GM19238 (cell line): ENCODE results near the gene NCAPH2.

Experiments
- DNase-seq: peaks from one replicate; pipeline ENCODE4 v3.0.0; 2011; ENCODE audit warnings: low spot score; ENCODE audit not compliant: insufficient read length

NCAPH2 gene

DNA sequence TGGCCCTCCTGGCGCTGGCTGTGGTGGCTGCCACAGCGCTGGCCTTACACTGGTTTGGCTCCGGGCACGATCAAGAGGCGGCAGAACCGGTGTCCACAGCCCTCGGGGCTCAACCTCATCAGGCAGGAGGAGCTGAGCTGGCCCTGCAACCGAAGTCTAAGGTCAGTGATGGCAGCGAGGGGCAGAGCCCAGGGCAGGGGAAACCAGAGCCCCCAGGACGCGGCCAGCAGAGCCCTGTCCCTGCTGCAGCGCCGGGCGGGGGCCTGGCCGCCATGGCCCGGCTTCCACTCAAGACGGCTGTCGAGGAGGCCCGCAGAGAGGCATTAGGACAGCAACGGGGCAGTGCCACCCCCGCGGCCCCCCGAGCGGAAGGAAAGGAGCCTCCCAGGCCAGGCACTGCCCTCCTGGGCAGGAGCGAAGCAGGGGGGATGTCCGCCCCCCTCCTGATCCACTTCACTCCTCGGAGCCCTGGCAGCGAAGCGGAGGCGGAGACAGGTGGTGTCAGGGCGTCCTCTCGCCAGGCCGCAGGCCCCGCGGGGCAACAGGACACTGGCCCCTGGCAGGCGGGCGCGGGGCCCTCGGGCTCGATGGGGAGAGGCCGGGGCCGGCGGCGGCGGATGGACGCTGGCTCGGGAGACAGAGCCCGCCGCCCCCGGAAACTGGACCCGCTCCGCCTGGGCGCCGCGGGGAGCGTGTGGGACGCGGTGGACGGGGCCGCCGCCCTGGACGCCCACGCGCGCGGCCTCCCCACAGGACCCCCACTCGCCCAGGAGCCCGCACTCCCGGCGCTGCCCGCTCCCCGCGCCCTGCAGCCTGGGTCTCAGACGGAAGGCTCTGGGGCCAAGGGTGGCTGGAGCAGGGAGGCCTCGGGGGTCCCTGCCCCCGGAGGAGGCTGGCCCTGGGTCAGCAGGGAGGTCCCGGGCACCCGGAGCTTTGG lies 38.6 kb downstream of the NCAPH2 start:
- no peak for DNase-seq

DNA sequence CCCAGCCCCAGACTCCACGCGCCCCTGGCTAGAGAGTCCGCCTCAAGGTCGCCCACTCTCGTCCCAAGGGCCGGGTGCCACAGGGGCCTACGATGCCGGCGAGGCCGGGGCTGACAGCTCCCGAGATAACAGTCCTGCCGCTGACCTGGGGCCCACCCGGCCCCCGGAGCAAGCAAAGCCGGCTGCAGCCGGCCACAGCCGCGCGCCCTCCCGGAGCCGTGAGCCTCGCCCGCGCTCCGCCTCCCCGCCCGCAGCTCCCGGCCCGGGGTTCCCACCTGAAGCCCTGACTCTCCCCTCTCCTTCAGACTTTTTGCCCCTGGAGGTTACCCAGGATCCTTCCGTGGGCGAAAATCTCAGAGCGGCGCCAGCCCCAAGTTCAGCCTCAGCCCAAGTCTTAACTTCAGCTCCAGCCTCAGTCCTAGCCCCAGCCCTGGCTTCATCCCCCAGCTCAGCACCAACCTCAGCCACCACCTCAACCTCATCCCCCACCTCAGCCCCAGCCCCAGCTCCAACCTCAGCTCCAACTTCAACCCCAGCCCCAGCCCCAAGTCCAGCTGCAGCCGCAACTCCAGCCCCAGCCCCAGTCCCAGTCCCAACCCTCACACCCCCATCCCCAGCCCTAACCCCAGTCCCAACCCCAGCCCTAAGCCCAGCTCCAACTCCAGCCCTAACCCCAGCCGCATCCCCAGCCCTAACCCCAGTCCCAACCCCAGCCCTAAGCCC lies 39.4 kb downstream of the NCAPH2 start:
- no peak for DNase-seq

DNA sequence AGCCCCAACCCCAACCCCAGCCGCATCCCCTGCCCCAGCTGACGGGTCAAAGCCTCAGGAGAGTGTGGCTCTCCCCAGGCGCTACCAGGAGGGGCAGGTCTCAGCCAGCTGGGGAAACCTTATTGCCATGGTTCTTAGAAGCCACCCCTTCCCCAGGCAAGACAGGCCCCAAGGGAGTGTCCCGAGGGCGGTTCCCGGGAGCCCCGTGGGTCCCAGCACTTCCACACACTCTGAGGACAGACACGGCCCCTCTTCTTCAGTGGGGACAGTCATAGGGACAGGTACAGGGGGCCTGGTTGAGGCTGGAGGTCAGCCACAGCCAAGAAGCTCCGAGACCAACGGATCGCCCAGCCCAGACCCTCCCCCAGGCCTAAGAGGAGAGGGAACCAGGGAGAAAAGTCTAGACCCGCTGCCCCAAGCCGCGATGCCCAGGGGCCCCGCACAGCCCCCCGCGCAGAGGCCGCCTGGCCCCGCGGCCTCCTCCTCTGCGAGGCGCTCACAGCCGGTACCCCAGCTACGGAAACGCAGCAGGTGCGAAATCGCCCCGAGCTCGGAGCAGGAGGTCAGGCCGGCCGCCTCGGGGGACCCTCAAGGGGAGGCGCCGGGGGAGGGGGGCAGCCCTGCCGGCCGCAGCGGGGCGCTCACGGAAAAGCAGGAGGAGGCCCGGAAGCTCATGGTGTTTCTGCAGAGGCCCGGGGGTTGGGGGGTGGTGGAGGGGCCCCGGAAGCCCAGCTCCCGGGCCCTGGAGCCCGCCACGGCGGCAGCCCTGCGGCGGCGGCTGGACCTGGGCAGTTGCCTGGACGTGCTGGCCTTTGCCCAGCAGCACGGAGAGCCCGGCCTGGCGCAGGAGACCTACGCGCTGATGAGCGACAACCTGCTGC lies 40.3 kb downstream of the NCAPH2 start:
- DNase-seq: peak; percentile 83

DNA sequence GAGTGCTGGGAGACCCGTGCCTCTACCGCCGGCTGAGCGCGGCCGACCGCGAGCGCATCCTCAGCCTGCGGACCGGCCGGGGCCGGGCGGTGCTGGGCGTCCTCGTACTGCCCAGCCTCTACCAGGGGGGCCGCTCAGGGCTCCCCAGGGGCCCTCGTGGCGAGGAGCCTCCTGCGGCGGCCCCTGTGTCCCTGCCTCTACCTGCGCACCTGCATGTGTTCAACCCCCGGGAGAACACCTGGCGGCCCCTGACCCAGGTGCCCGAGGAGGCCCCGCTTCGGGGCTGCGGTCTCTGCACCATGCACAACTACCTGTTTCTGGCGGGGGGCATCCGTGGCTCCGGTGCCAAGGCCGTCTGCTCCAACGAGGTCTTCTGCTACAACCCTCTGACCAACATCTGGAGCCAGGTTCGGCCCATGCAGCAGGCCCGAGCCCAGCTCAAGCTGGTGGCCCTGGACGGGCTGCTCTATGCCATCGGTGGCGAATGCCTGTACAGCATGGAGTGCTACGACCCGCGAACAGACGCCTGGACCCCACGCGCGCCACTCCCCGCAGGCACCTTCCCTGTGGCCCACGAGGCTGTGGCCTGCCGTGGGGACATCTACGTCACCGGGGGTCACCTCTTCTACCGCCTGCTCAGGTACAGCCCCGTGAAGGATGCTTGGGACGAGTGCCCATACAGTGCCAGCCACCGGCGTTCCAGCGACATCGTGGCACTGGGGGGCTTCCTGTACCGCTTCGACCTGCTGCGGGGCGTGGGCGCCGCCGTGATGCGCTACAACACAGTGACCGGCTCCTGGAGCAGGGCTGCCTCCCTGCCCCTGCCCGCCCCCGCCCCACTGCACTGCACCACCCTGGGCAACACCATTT lies 41.1 kb downstream of the NCAPH2 start:
- DNase-seq: peak; percentile 23

DNA sequence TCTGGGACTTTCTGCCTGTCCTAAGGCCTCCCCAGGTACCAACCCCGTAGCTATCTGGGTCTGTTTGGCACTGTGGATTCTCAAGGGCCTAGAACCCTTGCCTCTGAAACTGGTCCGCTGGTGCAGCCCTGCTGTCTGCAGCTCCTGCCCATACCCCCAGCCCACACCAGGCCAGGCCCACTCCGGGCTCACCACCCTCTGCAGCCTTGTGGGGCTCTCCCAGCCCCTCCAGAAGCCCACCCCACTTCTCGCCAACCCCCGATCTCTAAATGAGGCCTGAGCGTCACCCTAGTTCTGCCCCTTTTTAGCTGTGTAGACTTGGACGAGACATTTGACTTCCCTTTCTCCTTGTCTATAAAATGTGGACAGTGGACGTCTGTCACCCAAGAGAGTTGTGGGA lies 42.4 kb downstream of the NCAPH2 start:
- DNase-seq: no peak

DNA sequence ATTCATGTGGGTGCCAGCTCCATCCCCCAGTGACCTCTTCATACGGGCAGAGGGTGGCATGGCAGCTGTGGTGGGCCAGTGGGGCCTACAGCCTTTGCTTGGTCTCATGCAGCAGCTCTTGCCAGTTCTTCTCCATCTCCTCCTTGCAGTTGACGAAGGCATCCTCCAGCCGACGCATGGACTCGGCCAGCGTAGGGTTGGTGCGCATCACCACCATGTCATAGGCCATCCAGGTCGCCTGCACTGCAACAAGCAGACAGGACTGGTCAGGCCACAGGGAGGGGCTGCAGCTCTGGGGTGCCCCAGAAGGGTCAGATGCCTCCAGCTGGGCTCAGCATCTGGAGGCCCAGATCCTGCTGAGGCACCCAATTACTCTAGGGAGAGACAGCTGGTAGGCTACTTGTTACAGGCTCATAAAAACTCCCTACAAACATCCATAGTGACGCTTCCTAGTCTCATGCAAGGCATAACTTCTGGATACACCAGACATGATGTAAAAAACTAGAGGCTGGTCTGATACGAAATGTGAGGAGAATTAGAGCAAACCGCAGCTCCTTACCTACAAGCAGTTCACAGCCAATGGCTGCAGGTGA lies 43.2 kb downstream of the NCAPH2 start:
- no peak for DNase-seq

DNA sequence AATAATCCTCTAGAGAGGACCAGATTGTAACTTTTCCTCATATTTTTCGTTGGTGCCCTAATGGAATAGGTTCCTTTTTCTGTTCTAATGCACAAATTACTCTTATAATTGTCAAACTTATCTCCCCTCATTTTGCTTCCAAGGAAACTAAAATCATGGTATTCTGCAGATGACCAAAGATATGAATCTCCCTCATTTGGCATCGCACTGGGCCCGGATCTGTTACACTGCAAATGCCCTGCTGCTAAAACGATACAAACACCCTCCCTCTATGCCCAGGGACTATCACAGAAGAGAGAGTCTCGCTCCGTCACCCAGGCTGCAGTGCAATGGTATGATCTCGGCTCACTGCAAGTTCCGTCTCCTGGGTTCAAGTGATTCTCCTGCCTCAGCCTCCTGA lies 45.3 kb downstream of the NCAPH2 start:
- no peak for DNase-seq

DNA sequence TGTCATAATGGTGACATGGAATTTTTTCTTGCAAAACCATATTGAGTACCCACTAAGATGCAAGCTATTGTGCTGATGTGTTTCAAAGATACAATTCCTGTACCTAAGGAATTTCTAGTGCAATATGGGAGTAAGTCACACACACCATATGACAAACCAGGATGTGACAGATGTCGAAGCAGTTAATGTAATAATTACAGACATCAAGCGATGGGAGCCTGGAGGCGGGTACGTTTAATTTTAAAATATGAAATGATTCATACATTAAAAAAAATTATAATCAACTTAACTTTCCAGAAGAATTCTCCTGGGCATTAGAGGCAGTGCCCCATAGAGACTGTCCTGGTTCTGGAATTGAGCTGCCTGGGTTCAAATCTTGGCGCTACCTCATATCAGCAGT lies 48.7 kb downstream of the NCAPH2 start:
- no peak for DNase-seq

DNA sequence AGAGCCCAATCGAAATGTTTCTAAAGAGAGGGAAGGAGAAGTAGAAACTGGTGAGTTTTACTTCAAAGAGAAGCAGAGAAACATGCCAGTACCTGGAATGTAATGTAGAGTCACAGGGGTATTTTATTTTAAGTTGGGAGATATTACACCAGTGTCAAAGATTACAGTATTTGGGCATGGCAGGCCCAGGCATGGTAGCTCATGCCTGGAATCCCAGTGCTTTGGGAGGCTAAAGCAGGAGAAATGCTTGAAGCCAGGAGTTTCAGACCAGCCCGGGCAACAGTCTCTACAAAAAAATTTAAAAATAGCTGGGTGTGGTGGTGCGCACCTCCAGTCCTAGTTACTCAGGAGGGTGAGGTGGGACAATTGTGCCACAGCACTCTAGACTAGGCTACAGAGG lies 52.0 kb downstream of the NCAPH2 start:
- no peak for DNase-seq

DNA sequence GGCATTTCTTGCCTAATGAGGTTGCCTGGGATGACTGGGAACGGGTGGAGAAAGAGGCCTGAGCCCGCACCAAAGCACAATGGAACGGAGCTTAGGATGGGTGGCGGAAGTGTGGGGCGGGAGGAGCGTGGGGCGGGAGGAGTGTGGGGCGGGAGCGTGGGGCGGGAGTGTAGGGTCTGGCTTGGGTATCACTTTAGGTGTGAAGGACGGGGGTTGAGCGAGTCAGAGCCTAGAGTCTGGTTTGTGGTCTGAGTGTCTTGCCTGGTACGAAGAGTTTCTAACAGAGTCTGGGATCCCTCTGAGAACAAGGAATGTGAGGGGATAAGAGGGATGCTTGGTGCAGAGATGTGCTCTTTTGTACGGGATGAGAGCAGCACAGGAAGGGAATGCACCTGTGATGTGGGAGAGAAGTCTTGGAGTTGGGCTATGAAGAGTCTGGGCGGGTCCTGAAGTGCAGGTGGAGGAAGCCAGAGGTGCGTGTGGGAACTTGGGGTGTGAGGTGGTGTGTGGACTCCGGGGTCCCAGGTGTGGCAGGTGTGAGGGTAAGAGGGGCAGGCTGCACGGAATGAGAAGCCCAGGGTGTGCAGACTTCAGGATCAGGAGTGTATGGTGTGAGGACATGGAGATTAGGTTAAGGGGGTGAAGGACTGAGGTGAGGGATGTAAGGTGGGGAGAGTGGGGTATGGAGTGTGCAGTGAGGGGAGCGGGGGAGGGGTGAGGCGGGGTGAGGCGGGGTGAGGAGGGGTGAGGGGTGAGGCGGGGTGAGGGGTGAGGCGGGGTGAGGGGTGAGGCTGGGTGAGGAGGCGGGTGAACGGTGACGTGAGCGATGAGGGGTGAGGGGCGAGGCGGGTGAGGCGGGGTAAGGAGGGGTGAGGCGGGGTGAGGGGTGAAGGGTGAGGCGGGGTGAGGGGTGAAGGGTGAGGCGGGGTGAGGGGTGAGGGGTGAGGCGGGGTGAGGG lies 53.7 kb downstream of the NCAPH2 start:
- DNase-seq: no peak

DNA sequence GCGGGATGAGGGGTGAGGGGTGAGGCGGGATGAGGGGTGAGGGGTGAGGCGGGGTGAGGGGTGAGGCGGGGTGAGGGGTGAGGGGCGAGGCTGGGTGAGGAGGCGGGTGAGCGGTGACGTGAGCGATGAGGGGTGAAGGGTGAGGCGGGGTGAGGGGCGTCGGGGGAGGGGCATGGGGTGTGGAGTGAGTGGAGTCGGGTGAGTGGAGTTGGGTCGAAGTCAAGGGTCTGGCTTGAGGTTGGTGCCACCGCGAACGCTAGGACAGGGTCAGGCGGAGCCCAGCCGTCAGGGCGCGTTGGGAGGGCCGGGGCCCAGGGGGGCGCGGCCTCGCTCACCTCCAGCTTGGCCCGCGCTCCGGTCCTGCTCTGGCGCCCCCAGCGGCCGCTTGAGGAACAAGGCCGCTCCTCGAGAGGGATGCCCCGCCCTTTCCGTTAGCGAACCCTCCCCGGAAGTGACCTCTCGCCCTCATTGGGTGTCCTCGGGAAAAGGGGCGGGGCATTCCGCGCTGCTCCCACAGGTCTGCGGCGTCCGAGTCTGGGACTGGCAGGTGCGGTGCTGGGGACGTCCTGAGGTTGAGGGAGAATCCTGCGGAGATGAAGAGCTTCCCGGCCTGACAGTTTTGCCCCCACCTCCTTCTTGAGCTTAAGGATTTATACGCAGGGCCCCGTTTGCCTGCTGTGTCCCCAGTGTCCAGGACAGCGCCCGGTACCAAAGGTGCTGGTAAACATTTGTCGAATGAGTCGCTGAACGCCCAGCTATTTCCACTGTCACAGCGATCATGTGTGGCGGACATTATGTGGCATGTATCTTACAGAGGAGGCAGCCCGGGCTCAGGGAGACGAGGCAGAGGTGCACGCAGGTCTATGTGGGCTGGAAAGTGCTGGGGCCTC lies 54.7 kb downstream of the NCAPH2 start, which contains the start of gene SYCE3:
SYCE3 (minus strand) TSS at position 397 of the 890 bp plus-strand sequence. CDS start 6,514 bp downstream, outside the sequence.
- peak; percentile 95 for DNase-seq

DNA sequence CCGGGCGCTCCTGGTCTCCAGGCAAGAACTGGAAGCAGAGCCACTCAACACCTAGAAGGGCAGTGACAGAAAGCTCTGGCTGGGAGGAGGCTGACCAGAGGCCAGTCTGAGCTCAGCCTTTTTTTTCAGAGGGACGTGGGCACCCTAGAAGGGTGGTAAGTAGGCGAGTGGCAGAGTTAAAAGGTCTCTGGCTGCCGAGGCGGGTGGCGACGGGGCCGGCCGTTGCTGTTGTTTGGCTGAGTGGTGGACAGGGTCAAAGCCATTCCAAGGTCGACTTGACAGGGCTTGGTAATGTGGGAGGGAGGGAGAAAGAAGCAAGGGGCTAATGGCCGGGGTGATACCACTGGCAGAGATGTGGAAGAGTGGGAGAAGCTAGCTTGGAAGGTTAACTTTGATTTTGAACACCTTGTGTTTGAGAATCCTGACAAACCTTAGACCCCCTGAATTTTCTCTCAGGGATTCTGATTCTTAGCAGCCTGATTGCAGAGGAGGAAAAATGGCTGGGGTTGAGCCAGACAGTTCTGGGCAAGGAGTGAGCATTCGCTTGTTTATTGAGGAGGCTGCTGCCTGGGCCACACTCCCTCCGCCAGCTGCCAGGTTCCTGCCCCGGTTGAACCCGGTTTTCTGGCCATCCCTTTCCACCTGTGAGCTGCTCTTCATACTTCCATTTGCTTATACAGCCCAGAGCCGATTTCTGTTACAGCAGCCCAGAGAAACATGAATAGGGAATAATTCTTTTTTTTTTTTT lies 55.6 kb downstream of the NCAPH2 start:
- DNase-seq: no peak

DNA sequence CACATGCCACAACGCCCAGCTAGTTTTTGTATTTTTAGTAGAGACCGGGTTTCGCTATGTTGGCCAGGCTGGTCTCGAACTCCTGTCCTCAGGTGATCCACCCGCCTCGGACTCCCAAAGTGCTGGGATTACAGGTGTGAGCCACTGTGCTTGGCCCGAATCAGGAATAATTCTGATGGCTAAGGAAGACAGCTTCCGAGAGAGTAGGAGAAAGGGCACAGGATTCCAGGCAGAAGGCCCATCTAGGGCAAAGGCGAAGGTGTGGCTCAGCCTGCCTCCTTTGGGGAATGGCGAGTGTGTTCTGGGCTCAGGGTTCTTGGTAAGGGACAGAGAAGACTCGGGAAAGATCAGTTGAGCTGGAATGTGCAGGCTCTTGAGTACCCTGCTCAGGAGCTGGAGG lies 56.3 kb downstream of the NCAPH2 start:
- DNase-seq: no peak

DNA sequence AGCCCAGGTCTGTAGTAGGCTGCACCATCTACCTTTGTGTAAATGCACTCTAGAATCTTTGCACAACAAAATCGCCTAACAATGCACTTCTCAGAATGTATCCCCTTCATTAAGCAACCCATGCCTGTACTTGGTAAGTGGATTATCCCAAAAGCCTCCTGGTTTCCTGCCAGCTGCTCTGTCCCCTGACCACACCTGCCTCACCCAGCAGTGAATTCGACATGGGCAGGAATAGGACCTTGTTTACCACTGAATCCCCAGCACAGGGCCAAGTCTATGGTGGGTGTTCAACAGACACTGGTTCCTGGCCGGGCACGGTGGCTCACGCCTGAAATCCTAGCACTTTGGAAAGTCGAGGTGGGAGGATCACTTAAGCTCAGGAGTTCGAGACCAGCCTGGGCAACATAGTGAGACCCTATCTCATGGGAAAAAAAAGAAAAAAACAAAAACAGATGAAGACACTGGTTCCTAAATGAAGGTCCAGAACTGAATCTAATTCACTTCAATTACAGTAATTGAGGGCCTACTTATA lies 59.8 kb downstream of the NCAPH2 start:
- DNase-seq: no peak

DNA sequence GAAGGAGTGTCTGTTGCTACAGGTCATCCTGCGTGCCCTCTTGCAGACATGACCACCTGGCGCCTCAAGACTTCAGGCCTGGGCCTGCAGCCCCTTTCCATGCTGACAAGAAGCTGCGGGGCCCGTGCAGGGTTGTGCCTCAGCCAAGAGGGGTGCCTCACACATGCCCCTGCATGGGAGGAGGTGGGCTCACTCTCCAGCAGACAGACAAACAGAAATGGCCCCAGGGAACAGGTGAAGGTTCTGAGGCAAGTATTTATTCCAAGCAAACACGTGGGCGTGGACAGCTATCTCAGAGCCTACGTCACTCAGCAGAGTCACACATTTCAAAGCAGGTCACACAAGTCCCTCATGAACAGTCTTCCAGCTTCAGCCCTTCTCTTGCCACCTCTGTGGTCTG lies 60.6 kb downstream of the NCAPH2 start:
- DNase-seq: no peak

DNA sequence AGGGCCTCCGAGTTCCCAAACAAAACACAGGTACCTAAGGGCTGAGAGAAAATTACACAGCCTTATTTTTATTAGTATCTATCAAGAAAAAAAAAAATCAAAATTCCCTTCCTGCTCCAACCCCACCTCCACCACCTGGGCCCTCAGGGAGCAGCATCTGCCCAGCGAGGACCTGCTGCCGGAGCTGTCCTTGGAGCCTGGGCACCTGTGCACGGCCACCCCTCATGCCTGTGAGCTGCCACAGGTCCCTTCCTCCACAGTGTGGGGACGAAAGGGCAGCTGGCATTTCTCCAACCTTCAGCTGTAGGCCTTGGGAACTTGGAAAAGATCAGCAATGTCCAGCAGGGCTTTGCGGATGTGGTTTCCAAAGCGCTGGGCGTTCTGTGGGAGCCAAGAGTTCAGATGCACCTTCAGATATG lies 61.0 kb downstream of the NCAPH2 start:
- DNase-seq: no peak
